Measurements from ENCODE around the gene PNPLA6.
"Not testable (repeated sequence)": the region's sequence is repeated elsewhere in the genome, so short reads cannot be mapped to it uniquely, and the experiment has no call there.

The PNPLA6 gene

GRCh38 chr19:7556696-7557315 is 21.3 kb downstream of the PNPLA6 start:
- DNase-seq = no peak

GRCh38 chr19:7558667-7559066 is 23.1 kb downstream of the PNPLA6 start:
- DNase-seq = no peak

GRCh38 chr19:7559102-7559501 is 23.6 kb downstream of the PNPLA6 start:
- DNase-seq = no peak

- DNase-seq = no peak
These were observed 24.7 kb downstream of the PNPLA6 start for GRCh38 chr19:7560255-7560654.

- DNase-seq = no peak
These were observed 25.8 kb downstream of the PNPLA6 start for GRCh38 chr19:7561325-7561724.

- no peak for DNase-seq
These were observed 27.3 kb downstream of the PNPLA6 start for GRCh38 chr19:7562646-7563393.

GRCh38 chr19:7564866-7565265 is 29.3 kb downstream of the PNPLA6 start:
- DNase-seq = no peak

GRCh38 chr19:7565332-7565731 is 29.8 kb downstream of the PNPLA6 start:
- DNase-seq = no peak

GRCh38 chr19:7570761-7571160 is 35.2 kb downstream of the PNPLA6 start:
- DNase-seq = no peak

GRCh38 chr19:7575434-7576040 is 40.0 kb downstream of the PNPLA6 start:
- DNase-seq = no peak

GRCh38 chr19:7577422-7577821 is 41.9 kb downstream of the PNPLA6 start:
- not testable (repeated sequence) for DNase-seq

- DNase-seq = no peak
These were observed 42.6 kb downstream of the PNPLA6 start for GRCh38 chr19:7578127-7578526.

- no peak for DNase-seq
These were observed 43.7 kb downstream of the PNPLA6 start for GRCh38 chr19:7579182-7579581.

GRCh38 chr19:7582446-7582845 is 46.9 kb downstream of the PNPLA6 start:
- DNase-seq = no peak

GRCh38 chr19:7589822-7590221 is 54.3 kb downstream of the PNPLA6 start:
- no peak for DNase-seq

- DNase-seq = no peak
These were observed 54.7 kb downstream of the PNPLA6 start for GRCh38 chr19:7590256-7590655.

GRCh38 chr19:7595466-7596133 is 60.1 kb downstream of the PNPLA6 start, which contains the start of gene CAMSAP3:
CAMSAP3 (plus strand) TSS chr19:7595863; CDS start chr19:7596003, 140 bp downstream.
- DNase-seq = peak; percentile 82

GRCh38 chr19:7596211-7596937 is 60.9 kb downstream of the PNPLA6 start:
- no peak for DNase-seq

- DNase-seq = no peak
These were observed 62.2 kb downstream of the PNPLA6 start for GRCh38 chr19:7597689-7598088.

GRCh38 chr19:7598180-7598579 is 62.7 kb downstream of the PNPLA6 start:
- no peak for DNase-seq

- no peak for DNase-seq
These were observed 65.2 kb downstream of the PNPLA6 start for GRCh38 chr19:7600721-7601120.

GRCh38 chr19:7602240-7602934 is 66.9 kb downstream of the PNPLA6 start:
- no peak for DNase-seq
